HG02885 (cell line): Measurements from ENCODE around the gene FNBP1.

Experiments used
- ATAC-seq: cut with Tn5 transposase; IDR thresholded peaks from one replicate; pipeline ENCODE4 v1.9.1; 2021; ENCODE audit warnings: mild to moderate bottlenecking; ENCODE audit not compliant: unreplicated experiment, poor library complexity

The FNBP1 gene

GRCh38 chr9:129932303-129933151 is 110.5 kb downstream of the FNBP1 start:
- no peak for ATAC-seq

GRCh38 chr9:129930743-129931142 is 112.2 kb downstream of the FNBP1 start:
- no peak for ATAC-seq

DNA sequence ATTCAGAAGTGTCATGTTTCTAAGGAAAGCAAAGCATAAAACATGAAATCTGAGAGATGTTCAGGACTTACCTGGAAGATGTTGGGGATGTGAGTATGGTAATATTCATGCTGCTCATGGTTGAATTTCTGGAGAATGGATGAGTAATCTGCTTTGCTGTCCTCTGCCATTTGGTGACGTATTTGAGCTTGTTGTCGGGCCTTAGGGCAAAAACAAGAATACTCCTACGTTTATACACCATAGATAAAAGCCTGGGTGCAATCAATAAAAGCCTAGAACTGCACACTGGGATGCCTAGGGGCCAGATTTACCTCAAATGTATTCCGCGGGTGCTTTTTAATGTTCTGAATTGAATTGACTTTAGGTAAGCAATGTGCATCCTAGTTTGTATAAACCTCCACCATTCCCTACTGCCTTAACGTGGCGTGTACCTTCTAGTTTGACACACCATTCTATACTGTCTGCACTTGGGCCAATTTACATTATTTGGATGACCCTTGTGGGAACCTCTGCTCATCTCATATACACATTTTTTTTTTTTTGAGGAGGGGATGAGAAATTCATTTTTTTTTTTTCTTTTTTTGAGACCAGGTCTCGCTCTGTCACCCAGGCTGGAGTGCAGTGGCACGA is 113.4 kb downstream of the FNBP1 start:
- ATAC-seq: no peak

GRCh38 chr9:129923589-129923988 is 119.4 kb downstream of the FNBP1 start:
- no peak for ATAC-seq

- ATAC-seq: no peak
Observed at GRCh38 chr9:129921905-129922304, 121.1 kb downstream of the FNBP1 start.

DNA sequence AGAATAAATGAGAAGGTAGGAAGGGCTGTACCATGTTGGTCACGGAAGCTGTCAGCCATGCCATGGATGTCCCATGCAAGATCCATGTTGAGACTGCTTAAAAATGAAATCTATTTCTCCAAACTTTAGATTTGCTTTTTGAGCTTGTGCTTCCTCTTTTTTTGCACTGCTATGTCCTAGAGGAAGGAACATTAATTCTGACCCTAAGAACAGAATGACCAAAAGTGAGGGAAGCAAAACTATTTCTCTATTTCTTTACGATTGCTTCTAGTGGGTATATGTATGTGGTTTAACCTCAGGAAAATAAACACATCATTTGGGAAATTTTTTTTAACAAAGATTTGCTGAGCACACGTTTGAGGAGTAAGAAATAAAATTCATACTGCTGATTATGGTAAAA is 123.1 kb downstream of the FNBP1 start:
- ATAC-seq: no peak

DNA sequence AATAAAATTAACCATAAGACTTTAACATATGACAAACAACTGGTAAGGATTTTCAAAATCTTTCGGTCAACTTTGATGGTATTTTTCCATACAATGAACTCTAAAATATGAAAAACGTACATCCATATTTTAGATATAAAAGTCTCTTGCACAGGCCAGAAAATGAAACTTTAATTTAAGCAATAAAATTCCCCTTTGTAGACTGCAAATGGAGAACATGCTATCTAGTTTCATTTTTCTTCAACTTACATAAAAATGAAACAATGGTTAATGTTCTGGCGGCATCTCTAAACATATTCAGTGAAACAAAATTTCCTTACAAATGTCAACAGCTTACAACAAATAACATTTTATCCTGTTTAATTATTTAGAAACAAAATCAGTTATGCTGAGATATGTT is 123.7 kb downstream of the FNBP1 start:
- no peak for ATAC-seq

GRCh38 chr9:129918296-129918950 is 124.6 kb downstream of the FNBP1 start:
- ATAC-seq: no peak

GRCh38 chr9:129916707-129917106 is 126.3 kb downstream of the FNBP1 start:
- no peak for ATAC-seq

- ATAC-seq: no peak
Observed at GRCh38 chr9:129914051-129914450, 128.9 kb downstream of the FNBP1 start.

DNA sequence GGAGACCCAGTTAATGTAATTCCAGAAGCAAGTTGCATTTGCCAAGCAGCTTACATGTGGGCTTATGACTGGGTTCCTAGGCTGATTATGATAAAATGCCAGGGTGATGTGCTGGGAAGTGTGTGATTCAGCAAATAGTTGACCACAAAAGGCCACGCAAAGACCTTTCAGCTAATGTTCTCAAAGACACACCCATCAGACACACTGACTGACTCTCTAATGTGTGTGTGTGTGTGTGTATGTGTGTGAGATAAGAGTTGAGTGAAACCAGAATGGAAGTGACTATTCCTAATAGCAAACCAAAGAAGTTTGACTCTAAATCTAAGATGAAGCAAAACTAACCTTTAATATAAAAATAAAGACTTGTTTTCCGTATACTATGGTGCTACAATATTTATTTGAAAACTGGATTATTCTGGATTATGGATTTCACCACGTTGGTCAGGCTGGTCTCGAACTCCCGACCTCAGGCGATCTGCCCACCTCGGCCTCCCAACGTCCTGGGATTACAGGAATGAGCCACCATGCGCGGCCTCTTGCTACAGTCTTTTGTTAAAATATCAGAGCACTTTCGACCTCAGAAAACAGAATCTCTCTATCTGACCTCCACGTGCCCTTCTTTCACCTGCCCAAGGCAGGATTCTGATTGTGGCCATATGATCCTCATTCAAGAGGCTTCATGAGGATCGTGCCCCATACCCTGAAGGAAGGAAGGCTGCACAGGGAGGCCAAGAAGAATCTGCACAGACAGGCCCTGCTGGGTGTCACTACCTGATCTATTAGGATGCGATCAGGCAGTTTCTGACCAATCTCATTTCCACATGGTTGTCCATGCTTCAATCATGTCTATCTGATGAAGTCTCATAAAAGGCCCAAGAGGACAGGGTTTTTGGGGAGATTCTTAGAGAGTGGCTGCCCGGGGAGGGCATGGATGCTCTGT is 132.1 kb downstream of the FNBP1 start:
- ATAC-seq: no peak

- ATAC-seq: no peak
Observed at GRCh38 chr9:129909851-129910250, 133.1 kb downstream of the FNBP1 start.

GRCh38 chr9:129908906-129909305 is 134.1 kb downstream of the FNBP1 start:
- ATAC-seq: no peak

GRCh38 chr9:129907201-129907600 is 135.8 kb downstream of the FNBP1 start:
- ATAC-seq: no peak

- ATAC-seq: no peak
Observed at GRCh38 chr9:129906298-129906697, 136.7 kb downstream of the FNBP1 start.

DNA sequence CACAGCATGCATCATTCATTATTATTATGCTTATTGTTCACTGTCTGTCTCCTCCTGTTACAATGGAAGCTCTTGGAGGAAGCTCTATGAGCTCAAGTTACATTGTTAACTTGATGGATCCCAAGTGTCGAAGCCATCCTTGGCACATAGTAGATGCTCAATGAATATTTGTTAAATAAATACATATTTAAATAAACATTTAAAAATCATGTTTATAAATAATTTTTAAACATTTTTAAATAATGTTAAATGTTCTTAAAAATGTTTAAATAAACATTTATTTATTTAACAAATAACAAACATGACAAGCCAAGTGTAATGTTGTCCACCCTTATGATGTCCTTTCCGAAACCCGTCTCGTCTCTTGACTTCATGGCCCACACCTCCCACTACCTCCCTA is 138.3 kb downstream of the FNBP1 start:
- no peak for ATAC-seq

- ATAC-seq: no peak
Observed at GRCh38 chr9:129902740-129903134, 140.3 kb downstream of the FNBP1 start.

- no peak for ATAC-seq
Observed at GRCh38 chr9:129901993-129902739, 140.8 kb downstream of the FNBP1 start.

- peak; percentile 81 for ATAC-seq
Observed at GRCh38 chr9:129900263-129901027, 142.5 kb downstream of the FNBP1 start.
